Measurements from ENCODE around the gene BACE1-AS. TPM values are rescaled to one million over a fixed set of nuclear protein-coding genes. Genes with fewer than 3 reads are reported as not detected.

The BACE1-AS gene
- total and polyA plus RNA-seq, 2 experiments from 2014 or later: 10.6 to 19.6 TPM

DNA sequence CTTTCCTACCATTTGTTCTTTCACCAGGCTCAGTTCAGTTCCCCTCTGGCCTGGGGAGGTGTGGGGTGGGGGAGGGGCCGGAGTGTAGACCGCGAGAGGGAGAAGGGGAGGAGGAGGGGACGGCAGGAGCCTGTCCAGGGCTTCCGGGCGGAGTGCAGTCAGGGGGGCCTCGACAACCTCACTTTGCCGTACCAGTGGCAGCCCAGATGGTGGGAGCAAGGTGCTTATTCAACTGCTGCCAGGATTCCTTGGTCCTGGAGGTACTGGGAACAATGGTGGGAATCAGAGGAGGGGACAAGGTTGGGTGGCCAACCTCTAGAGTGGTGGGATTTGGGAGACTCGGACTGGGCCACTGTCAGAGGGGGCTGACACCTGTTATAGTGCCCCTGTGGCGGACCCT lies 23.7 kb downstream of the BACE1-AS start (continued):
- TF ChIP-seq, protein P1, sequence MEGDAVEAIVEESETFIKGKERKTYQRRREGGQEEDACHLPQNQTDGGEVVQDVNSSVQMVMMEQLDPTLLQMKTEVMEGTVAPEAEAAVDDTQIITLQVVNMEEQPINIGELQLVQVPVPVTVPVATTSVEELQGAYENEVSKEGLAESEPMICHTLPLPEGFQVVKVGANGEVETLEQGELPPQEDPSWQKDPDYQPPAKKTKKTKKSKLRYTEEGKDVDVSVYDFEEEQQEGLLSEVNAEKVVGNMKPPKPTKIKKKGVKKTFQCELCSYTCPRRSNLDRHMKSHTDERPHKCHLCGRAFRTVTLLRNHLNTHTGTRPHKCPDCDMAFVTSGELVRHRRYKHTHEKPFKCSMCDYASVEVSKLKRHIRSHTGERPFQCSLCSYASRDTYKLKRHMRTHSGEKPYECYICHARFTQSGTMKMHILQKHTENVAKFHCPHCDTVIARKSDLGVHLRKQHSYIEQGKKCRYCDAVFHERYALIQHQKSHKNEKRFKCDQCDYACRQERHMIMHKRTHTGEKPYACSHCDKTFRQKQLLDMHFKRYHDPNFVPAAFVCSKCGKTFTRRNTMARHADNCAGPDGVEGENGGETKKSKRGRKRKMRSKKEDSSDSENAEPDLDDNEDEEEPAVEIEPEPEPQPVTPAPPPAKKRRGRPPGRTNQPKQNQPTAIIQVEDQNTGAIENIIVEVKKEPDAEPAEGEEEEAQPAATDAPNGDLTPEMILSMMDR (conservative IDR thresholded peaks at IDR 0.05; ENCODE audit: low read depth in 2 of 2): no peak
- TF ChIP-seq REST (IDR thresholded peaks at IDR 0.05; ENCODE audit: unreplicated experiment) (no peak), EZH2 (IDR thresholded peaks at IDR 0.05; ENCODE audit: low read depth, unreplicated experiment) (no peak)

GRCh38 chr11:117315285-117316196 lies 24.4 kb downstream of the BACE1-AS start:
- no peaks in the 10 kb centered on the region; the same call in 2 of the 3 replicates for H3K9me3 Mint-ChIP-seq
- Histone ChIP-seq H3K36me3 (ENCODE audit: insufficient read depth) (no peaks in the 10 kb centered on the region), H3K9me2 (ENCODE audit: insufficient read depth) (no peaks in the 10 kb centered on the region), H4K20me1 (replicated peaks; ENCODE audit: insufficient read depth) (no peaks in the 10 kb centered on the region), H3K4me1 (ENCODE audit: insufficient read depth) (peaks cover 13% of the 10 kb centered on the region; the same call in 1 of the 2 replicates), H3K4me3 (peak overlapping the region; percentile 72), H3F3A (replicated peaks; ENCODE audit: low read depth) (no peaks in the 10 kb centered on the region), H3K27me3 (ENCODE audit: insufficient read depth) (no peaks in the 10 kb centered on the region), H2AFZ (peak overlapping the region; percentile 38; the same call in 1 of the 2 replicates), H3K79me2 (replicated peaks; ENCODE audit: insufficient read depth) (no peaks in the 10 kb centered on the region), H3K4me2 (peak overlapping the region; percentile 79), H3K27ac (ENCODE audit: low read depth) (no peak overlapping the region)
- peaks cover 15% of the 10 kb centered on the region for H3K27me3 Mint-ChIP-seq (ENCODE audit: insufficient read depth, low read depth, poor library complexity)
- H3K27ac Mint-ChIP-seq: no peak overlapping the region
- peak; percentile 25 for DNase-seq (ENCODE audit: low spot score)
- peak overlapping the region; percentile 77 for H3K4me3 Mint-ChIP-seq
- H3K36me3 Mint-ChIP-seq (ENCODE audit: low read depth): no peaks in the 10 kb centered on the region
- TF ChIP-seq EZH2phosphoT487 (IDR thresholded peaks at IDR 0.05; ENCODE audit: unreplicated experiment): no peak
- ATAC-seq: peak; percentile 60
- H3K4me1 Mint-ChIP-seq: peaks cover 16% of the 10 kb centered on the region
